ENCODE data around the gene CIRBP.

DNA sequence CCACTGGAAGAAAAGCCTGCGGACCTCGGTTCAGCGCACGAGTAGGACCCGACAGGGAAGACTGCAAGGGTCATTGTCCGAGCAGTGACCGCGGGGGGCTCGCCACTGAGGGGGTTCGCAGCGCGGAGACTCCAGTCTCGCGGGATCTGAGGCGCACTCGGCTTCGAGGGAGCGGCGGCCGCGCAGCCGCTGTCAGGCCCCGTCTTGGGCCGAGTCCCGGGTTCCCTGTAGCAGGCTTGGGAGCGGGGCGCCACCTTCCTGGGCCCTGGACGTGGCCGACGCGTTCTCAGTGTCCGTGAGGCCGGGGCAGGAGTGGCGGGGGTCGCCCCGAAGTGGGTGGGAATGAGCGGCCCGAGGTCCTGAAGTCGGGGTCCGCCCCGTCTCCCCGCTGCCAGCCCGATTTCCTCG, 5.7 kb downstream of the CIRBP start:
- TF ChIP-seq, protein P1, sequence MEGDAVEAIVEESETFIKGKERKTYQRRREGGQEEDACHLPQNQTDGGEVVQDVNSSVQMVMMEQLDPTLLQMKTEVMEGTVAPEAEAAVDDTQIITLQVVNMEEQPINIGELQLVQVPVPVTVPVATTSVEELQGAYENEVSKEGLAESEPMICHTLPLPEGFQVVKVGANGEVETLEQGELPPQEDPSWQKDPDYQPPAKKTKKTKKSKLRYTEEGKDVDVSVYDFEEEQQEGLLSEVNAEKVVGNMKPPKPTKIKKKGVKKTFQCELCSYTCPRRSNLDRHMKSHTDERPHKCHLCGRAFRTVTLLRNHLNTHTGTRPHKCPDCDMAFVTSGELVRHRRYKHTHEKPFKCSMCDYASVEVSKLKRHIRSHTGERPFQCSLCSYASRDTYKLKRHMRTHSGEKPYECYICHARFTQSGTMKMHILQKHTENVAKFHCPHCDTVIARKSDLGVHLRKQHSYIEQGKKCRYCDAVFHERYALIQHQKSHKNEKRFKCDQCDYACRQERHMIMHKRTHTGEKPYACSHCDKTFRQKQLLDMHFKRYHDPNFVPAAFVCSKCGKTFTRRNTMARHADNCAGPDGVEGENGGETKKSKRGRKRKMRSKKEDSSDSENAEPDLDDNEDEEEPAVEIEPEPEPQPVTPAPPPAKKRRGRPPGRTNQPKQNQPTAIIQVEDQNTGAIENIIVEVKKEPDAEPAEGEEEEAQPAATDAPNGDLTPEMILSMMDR (IDR thresholded peaks at IDR 0.05), result no peak
- TF ChIP-seq POLR2A (IDR thresholded peaks at IDR 0.05), result no peak
